Ovary (tissue), 3 donors: Measurements from ENCODE around the gene LSAMP.

Experiments
- CTCF ChIP-seq, 3 donors: fragments of 450-650 bp in 2 of 3; fragments of 200-600 bp in 1 of 3; IDR thresholded peaks; one replicate each; pipeline versions ENCODE4 v1.5.1 to v1.8.0; 2016 to 2022; ENCODE audit warnings: antibody characterized with exemption in 3 of 3, mild to moderate bottlenecking in 1 of 3
- EP300 ChIP-seq: sonication (generic); formaldehyde crosslinking; IDR thresholded peaks from one replicate; pipeline ENCODE4 v1.6.1; 2017; ENCODE audit warnings: antibody characterized with exemption
- POLR2A ChIP-seq: fragments of 450-650 bp; IDR thresholded peaks from one replicate; pipeline ENCODE4 v1.6.1; 2017; ENCODE audit warnings: antibody characterized with exemption, mild to moderate bottlenecking, moderate library complexity
- donor health status: DM: no; HTN: no; CAD: no.

DNA sequence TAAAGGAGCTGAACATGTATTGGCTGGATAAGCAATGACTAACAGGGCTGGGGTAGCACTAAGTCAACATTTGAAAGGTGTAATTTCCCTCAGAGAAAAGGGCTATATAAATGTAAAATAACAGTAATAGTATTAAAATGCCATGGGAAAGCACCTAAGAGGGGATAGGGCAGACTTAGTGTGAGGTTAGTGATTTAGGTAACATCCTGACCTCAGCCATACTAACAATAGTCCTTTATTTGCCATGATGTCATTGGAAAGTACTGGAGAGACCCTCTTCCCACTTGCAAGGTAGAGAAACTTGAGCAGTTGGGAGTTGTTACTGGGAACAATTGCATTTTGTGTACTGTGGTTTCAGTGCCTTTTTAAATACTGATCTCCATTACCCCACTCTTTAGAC, 103.4 kb downstream of the LSAMP start:
- no peak for TF ChIP-seq CTCF (IDR thresholded peaks at IDR 0.05)
- TF ChIP-seq POLR2A: no peak
- TF ChIP-seq EP300: no peak
